HepG2 (cell line): ENCODE results near the gene HAO2. TPM values are rescaled to one million over a fixed set of nuclear protein-coding genes. Genes with fewer than 3 reads are reported as not detected.

Experiments
- ATAC-seq: fragments of 200-7000 bp; cut with Tn5 transposase; 3 replicates; pipeline ENCODE4 v1.9.1; 2020; ENCODE audit warnings: mild to moderate bottlenecking, moderate library complexity
- BruUV-seq: library from RNA; stranded (reverse); fragments of 400-500 nt; replicated peaks from 2 replicates; lab custom pipeline; 2021; lab: Mats Ljungman, UMichigan
- CTCF ChIA-PET: fragments of 300-600 bp; formaldehyde crosslinking; extraction: SDS; loops from one replicate; lab custom pipeline; 2021; ENCODE audit warnings: low total read pairs, inconsistent platforms, low intra/inter-chr PET ratio; lab: Yijun Ruan, JAX
- POLR2A ChIA-PET: fragments of 350-600 bp; sonication (Branson Sonifier 250); formaldehyde crosslinking; loops from one replicate; lab custom pipeline; 2020; ENCODE audit warnings: antibody characterized with exemption, inconsistent platforms; lab: Yijun Ruan, JAX
- DNase-seq: peaks from one replicate; pipeline ENCODE4 v3.0.0-alpha.2; 2015; ENCODE audit warnings: low spot score
- FAIRE-seq: peaks from 3 replicates; lab custom pipeline; 2011; peaks lifted over from hg19 to GRCh38; lab: Jason Lieb, UNC
- H2AFZ ChIP-seq: one replicate; pipeline ENCODE4 v1.6.1; 2011; ENCODE audit warnings: low read length, inconsistent platforms
- H3K27ac ChIP-seq: fragments of 300-600 bp; 3 replicates; pipeline ENCODE4 v1.8.0; 2011; ENCODE audit warnings: mixed run types, mild to moderate bottlenecking, mixed read lengths, low read length, inconsistent platforms; ENCODE audit not compliant: insufficient read depth; ENCODE audit errors: extremely low read length
- H3K27me3 ChIP-seq, 2 experiments: fragments of 200-600 bp in 1 of 2; 2 replicates in 1 of 2; 3 replicates in 1 of 2; pipeline versions ENCODE4 v1.6.0 to v1.8.0; 2011; ENCODE audit warnings: low read length in 2 of 2, mild to moderate bottlenecking in 2 of 2, moderate library complexity in 2 of 2, inconsistent platforms in 1 of 2; ENCODE audit not compliant: insufficient read depth in 2 of 2, control insufficient read depth in 1 of 2
- H3K36me3 ChIP-seq, 2 experiments: fragments of 200-600 bp in 1 of 2; replicated peaks in 1 of 2; 2 replicates in 1 of 2; 3 replicates in 1 of 2; pipeline versions ENCODE4 v1.5.1 to v1.8.0; 2011; ENCODE audit warnings: low read length in 2 of 2, inconsistent platforms in 1 of 2; ENCODE audit not compliant: insufficient read depth in 2 of 2, control insufficient read depth in 1 of 2
- H3K4me1 ChIP-seq: 2 replicates; pipeline ENCODE4 v1.5.1; 2012; ENCODE audit warnings: low read length, inconsistent platforms; ENCODE audit not compliant: insufficient read depth
- H3K4me2 ChIP-seq: 2 replicates; pipeline ENCODE4 v1.6.0; 2011; ENCODE audit warnings: low read depth, low read length, inconsistent platforms
- H3K4me3 ChIP-seq, 3 experiments: fragments of 200-600 bp in 1 of 3; sonication (generic), shearing (Covaris generic) in 1 of 3; replicated peaks in 1 of 3; 2 replicates each; pipeline ENCODE4 v1.5.1; 2011 to 2016; ENCODE audit warnings: low read length in 3 of 3, inconsistent platforms in 2 of 3, low read depth in 2 of 3, mild to moderate bottlenecking in 2 of 3, control low read depth in 1 of 3, mixed read lengths in 1 of 3; ENCODE audit not compliant: insufficient read depth in 1 of 3
- H3K79me2 ChIP-seq: one replicate; pipeline ENCODE4 v1.6.1; 2011; ENCODE audit warnings: low read length, inconsistent platforms; ENCODE audit not compliant: insufficient read depth
- H3K9ac ChIP-seq: 2 replicates; pipeline ENCODE4 v1.6.0; 2011; ENCODE audit warnings: mild to moderate bottlenecking, low read depth, low read length, inconsistent platforms; ENCODE audit not compliant: insufficient read depth
- H3K9me3 ChIP-seq: 2 replicates; pipeline ENCODE4 v1.5.1; 2012; ENCODE audit warnings: mild to moderate bottlenecking, low read length
- H4K20me1 ChIP-seq: 2 replicates; pipeline ENCODE4 v1.6.0; 2011; ENCODE audit warnings: inconsistent platforms, mild to moderate bottlenecking, low read length, moderate library complexity; ENCODE audit not compliant: insufficient read depth
- GATAD2A ChIP-seq: IDR thresholded peaks from 2 replicates; pipeline ENCODE4 v1.6.1; 2016
- HNF4A ChIP-seq: sonication (generic); formaldehyde crosslinking; IDR thresholded peaks from 2 replicates; pipeline ENCODE4 v1.4.0; 2020; ENCODE audit warnings: missing genetic modification reagents
- HNF4G ChIP-seq, 2 experiments: sonication (generic) in 1 of 2; formaldehyde crosslinking in 1 of 2; IDR thresholded peaks; 2 replicates each; pipeline versions ENCODE4 v1.4.0 to v1.6.1; 2011 to 2020; ENCODE audit warnings: borderline replicate concordance in 2 of 2, low read depth in 2 of 2, mild to moderate bottlenecking in 2 of 2, low read length in 1 of 2, missing genetic modification reagents in 1 of 2, moderate library complexity in 1 of 2
- KLF15 ChIP-seq: sonication (generic); formaldehyde crosslinking; IDR thresholded peaks from 2 replicates; pipeline ENCODE4 v1.8.1; 2023; ENCODE audit warnings: borderline replicate concordance, mild to moderate bottlenecking, inconsistent platforms, missing genetic modification reagents, mixed read lengths
- MTA1 ChIP-seq: sonication (generic); formaldehyde crosslinking; IDR thresholded peaks from 2 replicates; pipeline ENCODE4 v1.4.0; 2020; ENCODE audit warnings: missing genetic modification reagents, mild to moderate bottlenecking, borderline replicate concordance
- NR2C2 ChIP-seq: sonication (generic); formaldehyde crosslinking; IDR thresholded peaks from 2 replicates; pipeline ENCODE4 v1.4.0; 2020; ENCODE audit warnings: missing genetic modification reagents, mild to moderate bottlenecking, moderate library complexity, borderline replicate concordance
- NR2F6 ChIP-seq, 2 experiments: IDR thresholded peaks; 2 replicates each; pipeline ENCODE4 v1.6.1; 2016; ENCODE audit warnings: antibody characterized with exemption in 1 of 2, mild to moderate bottlenecking in 1 of 2
- SALL1 ChIP-seq: sonication (generic); formaldehyde crosslinking; IDR thresholded peaks from 2 replicates; pipeline ENCODE4 v1.8.0; 2022; ENCODE audit warnings: mild to moderate bottlenecking, missing genetic modification reagents
- SUZ12 ChIP-seq: fragments of 150-350 bp; IDR thresholded peaks from 2 replicates; pipeline ENCODE4 v1.6.1; 2014; ENCODE audit warnings: low read depth, low read length
- YEATS2 ChIP-seq: sonication (generic); formaldehyde crosslinking; IDR thresholded peaks from 2 replicates; pipeline ENCODE4 v1.4.0; 2020; ENCODE audit warnings: missing genetic modification reagents, borderline replicate concordance
- ZBTB42 ChIP-seq: sonication (generic); formaldehyde crosslinking; IDR thresholded peaks from 2 replicates; pipeline ENCODE4 v1.5.0; 2020; ENCODE audit warnings: mild to moderate bottlenecking, missing genetic modification reagents
- ZMYM3 ChIP-seq: sonication (generic); formaldehyde crosslinking; IDR thresholded peaks from 2 replicates; pipeline ENCODE4 v1.5.1; 2020; ENCODE audit warnings: mild to moderate bottlenecking, missing genetic modification reagents
- ZMYM4 ChIP-seq: sonication (generic); formaldehyde crosslinking; IDR thresholded peaks from 2 replicates; pipeline ENCODE4 v1.8.1; 2023; ENCODE audit warnings: mild to moderate bottlenecking, missing genetic modification reagents
- ZNF101 ChIP-seq: sonication (generic); formaldehyde crosslinking; IDR thresholded peaks from 2 replicates; pipeline ENCODE4 v1.4.0; 2020; ENCODE audit warnings: mild to moderate bottlenecking, low read depth, missing genetic modification reagents, borderline replicate concordance
- WGBS: methylation state at CpG from one replicate; pipeline ENCODE4 v1.1.6; 2017; ENCODE audit warnings: low lambda C conversion rate; 5-methylcytosine and 5-hydroxymethylcytosine counted together
- in situ Hi-C: cut with HindIII; loops from 2 replicates; pipeline ENCODE4 v1.10.0; 2017; ENCODE audit warnings: low pct_unique_long_range_greater_than_20kb; ENCODE audit not compliant: extremely low pct_ligation_motif_present
- intact Hi-C: fragments of 100-400 bp; cut with micrococcal nuclease; formaldehyde crosslinking; loops from one replicate; pipeline ENCODE4 v1.10.0; 2022; ENCODE audit not compliant: unreplicated experiment
- polyA plus RNA-seq, 8 experiments: library from polyadenylated mRNA; depleted of rRNA in 3 of 8; stranded (reverse) in 7 of 8; unstranded in 1 of 8; fragments of >200 nt; fragmentation: Illumina TruSeq in 4 of 8; extraction: Trizol in 4 of 8; gene quantifications; 2 replicates each; pipeline versions ENCODE4 v1.2.1 to v1.2.3, GENCODE V29; 2011 to 2016; ENCODE audit warnings: low read depth in 4 of 8, missing spikeins in 1 of 8, mixed read lengths in 1 of 8; ENCODE audit not compliant: insufficient read depth in 1 of 8
- total RNA-seq, 5 experiments: library from RNA; depleted of rRNA; stranded (reverse); fragments of >200 nt; fragmentation: Illumina TruSeq; extraction: Trizol; gene quantifications; 2 replicates each; pipeline ENCODE4 v1.2.3, GENCODE V29; 2016; ENCODE audit warnings: low read depth in 1 of 5
- TF ChIP-seq, protein P1 (sequence below): IDR thresholded peaks from 2 replicates; pipeline ENCODE4 v1.4.0; 2020; ENCODE audit warnings: mild to moderate bottlenecking, missing genetic modification reagents
- TF ChIP-seq, protein P2 (sequence below): sonication (generic); IDR thresholded peaks from 2 replicates; pipeline ENCODE4 v1.6.1; 2016; ENCODE audit warnings: low read depth, borderline replicate concordance
- TF ChIP-seq, protein P3 (sequence below): IDR thresholded peaks from 2 replicates; pipeline ENCODE4 v1.6.1; 2012; ENCODE audit warnings: inconsistent platforms
- TF ChIP-seq, protein P4 (sequence below): sonication (generic); formaldehyde crosslinking; IDR thresholded peaks from 2 replicates; pipeline ENCODE4 v1.8.1; 2023; ENCODE audit warnings: mild to moderate bottlenecking, inconsistent platforms, moderate library complexity, missing genetic modification reagents, borderline replicate concordance

Gene HAO2
- total and polyA plus RNA-seq, 2 of the 13 experiments (the other 11 are each of a cell fraction or from before 2014, with no cell fraction given) = 0.05 to 0.09 TPM

DNA sequence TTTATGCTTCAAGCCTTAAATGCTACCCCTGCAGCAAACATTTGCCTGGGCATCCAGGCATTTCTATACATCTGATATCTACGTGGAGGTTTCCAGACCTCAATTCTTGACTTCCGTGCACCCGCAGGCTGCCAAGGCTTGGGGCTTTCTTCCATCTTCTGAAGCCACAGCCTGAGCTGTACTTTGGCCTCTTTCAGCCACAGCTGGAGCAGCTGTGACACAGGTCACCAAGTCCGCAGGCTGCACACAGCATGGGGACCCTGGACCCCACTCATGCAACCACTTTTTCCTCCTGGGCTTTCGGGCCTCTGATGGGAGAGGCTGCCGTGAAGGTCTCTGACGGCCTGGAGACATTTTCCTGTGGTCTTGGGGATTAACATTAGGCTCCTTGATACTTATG, 5.4 kb upstream of the HAO2 start:
- Histone ChIP-seq H3K9me3 (no peaks in the 10 kb centered on the region), H3K36me3 (no peaks in the 10 kb centered on the region), H3K27ac (no peak overlapping the region), H3K4me2 (peak overlapping the region; percentile 4; the same call in 1 of the 2 replicates), H3K9ac (no peak overlapping the region), H3K79me2 (no peaks in the 10 kb centered on the region), H2AFZ (no peak overlapping the region), H3K4me1 (peaks cover 69% of the 10 kb centered on the region), H3K27me3 (no peaks in the 10 kb centered on the region), H3K4me3 (no peak overlapping the region), H4K20me1 (no peaks in the 10 kb centered on the region)
- WGBS = 49% methylated on average over 7 of the region's 7 CpGs
- no TSS peak for BruUV-seq
- ATAC-seq (peak; percentile 45; the same call in 2 of the 3 replicates), DNase-seq (no peak), FAIRE-seq (peak; percentile 47)
- intact Hi-C loops (loop anchor here (2.0 kb wide), 2 partner anchors 22 to 44 kb away; no protein-coding TSS in a partner anchor), in situ Hi-C loops (no loop called here)
- ChIA-PET POLR2A (interaction anchor here (1.3 kb wide), 1 partner anchor 36 kb away, joined by 3 read pairs; no protein-coding TSS in a partner anchor), CTCF (no interaction called here)
- TF ChIP-seq, protein P1, sequence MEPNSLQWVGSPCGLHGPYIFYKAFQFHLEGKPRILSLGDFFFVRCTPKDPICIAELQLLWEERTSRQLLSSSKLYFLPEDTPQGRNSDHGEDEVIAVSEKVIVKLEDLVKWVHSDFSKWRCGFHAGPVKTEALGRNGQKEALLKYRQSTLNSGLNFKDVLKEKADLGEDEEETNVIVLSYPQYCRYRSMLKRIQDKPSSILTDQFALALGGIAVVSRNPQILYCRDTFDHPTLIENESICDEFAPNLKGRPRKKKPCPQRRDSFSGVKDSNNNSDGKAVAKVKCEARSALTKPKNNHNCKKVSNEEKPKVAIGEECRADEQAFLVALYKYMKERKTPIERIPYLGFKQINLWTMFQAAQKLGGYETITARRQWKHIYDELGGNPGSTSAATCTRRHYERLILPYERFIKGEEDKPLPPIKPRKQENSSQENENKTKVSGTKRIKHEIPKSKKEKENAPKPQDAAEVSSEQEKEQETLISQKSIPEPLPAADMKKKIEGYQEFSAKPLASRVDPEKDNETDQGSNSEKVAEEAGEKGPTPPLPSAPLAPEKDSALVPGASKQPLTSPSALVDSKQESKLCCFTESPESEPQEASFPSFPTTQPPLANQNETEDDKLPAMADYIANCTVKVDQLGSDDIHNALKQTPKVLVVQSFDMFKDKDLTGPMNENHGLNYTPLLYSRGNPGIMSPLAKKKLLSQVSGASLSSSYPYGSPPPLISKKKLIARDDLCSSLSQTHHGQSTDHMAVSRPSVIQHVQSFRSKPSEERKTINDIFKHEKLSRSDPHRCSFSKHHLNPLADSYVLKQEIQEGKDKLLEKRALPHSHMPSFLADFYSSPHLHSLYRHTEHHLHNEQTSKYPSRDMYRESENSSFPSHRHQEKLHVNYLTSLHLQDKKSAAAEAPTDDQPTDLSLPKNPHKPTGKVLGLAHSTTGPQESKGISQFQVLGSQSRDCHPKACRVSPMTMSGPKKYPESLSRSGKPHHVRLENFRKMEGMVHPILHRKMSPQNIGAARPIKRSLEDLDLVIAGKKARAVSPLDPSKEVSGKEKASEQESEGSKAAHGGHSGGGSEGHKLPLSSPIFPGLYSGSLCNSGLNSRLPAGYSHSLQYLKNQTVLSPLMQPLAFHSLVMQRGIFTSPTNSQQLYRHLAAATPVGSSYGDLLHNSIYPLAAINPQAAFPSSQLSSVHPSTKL (CRISPR knock-in tag) = 0 out of 2 replicates have a peak, but pooled peaks have one; percentile 19
- TF ChIP-seq, protein P2, sequence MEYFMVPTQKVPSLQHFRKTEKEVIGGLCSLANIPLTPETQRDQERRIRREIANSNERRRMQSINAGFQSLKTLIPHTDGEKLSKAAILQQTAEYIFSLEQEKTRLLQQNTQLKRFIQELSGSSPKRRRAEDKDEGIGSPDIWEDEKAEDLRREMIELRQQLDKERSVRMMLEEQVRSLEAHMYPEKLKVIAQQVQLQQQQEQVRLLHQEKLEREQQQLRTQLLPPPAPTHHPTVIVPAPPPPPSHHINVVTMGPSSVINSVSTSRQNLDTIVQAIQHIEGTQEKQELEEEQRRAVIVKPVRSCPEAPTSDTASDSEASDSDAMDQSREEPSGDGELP = peak; percentile 85
- peak; percentile 63 for TF ChIP-seq ZMYM4 (CRISPR knock-in tag)
- no peak for TF ChIP-seq SUZ12
- peak; percentile 77; the same call in 1 of the 2 replicates for TF ChIP-seq HNF4G (IDR thresholded peaks at IDR 0.05; ENCODE audit: borderline replicate concordance, low read depth, low read length)
- no peak for TF ChIP-seq HNF4G (CRISPR knock-in tag; IDR thresholded peaks at IDR 0.05; ENCODE audit: borderline replicate concordance, low read depth)
- TF ChIP-seq ZNF101 (CRISPR knock-in tag) = no peak
- TF ChIP-seq NR2C2 (CRISPR knock-in tag) = peak; percentile 28; the same call in 1 of the 2 replicates
- TF ChIP-seq, protein P3, sequence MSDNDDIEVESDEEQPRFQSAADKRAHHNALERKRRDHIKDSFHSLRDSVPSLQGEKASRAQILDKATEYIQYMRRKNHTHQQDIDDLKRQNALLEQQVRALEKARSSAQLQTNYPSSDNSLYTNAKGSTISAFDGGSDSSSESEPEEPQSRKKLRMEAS = 0 out of 2 replicates have a peak, but pooled peaks have one; percentile 15
- TF ChIP-seq, protein P4, sequence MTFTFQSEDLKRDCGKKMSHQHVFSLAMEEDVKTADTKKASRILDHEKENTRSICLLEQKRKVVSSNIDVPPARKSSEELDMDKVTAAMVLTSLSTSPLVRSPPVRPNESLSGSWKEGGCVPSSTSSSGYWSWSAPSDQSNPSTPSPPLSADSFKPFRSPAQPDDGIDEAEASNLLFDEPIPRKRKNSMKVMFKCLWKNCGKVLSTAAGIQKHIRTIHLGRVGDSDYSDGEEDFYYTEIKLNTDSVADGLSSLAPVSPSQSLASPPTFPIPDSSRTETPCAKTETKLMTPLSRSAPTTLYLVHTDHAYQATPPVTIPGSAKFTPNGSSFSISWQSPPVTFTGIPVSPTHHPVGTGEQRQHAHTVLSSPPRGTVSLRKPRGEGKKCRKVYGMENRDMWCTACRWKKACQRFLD = no peak
- no peak for TF ChIP-seq KLF15
- peak; percentile 50; the same call in 1 of the 2 replicates for TF ChIP-seq ZMYM3 (CRISPR knock-in tag)
- peak; percentile 85; the same call in 1 of the 2 replicates for TF ChIP-seq ZBTB42 (CRISPR knock-in tag)
- no peak for TF ChIP-seq YEATS2 (CRISPR knock-in tag)
- 0 out of 2 replicates have a peak, but pooled peaks have one; percentile 40 for TF ChIP-seq GATAD2A (CRISPR knock-in tag)
- peak; percentile 14; the same call in 1 of the 2 replicates for TF ChIP-seq NR2F6 (IDR thresholded peaks at IDR 0.05)
- TF ChIP-seq NR2F6 (CRISPR knock-in tag; IDR thresholded peaks at IDR 0.05) = no peak
- peak; percentile 65; the same call in 1 of the 2 replicates for TF ChIP-seq MTA1
- TF ChIP-seq HNF4A (CRISPR knock-in tag) = peak; percentile 86
- TF ChIP-seq SALL1 (CRISPR knock-in tag) = peak; percentile 20; the same call in 1 of the 2 replicates
